ENCODE results near the gene ARAP1.

The ARAP1 gene

DNA sequence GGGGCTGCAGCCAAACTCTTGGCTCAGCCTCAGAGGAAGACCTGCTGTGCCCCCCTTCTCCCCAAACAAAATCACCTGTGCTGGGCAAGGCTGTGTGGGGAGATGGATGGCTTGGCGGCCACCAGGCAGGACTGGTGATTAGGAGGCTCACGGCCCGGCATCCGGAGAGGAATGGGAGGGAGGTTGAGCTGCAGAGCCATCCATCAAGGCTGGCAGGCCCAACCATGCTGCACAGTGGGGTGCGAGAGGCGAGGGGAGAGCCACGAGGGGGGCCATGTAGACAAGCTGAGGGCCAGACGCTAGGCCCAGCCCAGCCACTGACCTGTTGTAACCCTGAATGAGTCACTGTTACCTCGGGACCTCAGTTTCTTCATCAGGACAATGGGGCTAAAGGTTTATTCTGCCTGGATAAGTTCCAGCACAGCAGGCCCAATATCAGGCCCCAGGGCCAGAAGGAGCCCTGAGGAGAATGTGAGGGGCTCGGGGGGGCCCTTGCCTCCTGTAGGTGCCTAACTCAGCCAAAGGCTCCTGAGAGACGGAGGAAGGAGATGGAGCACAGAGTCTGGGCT lies 96.2 kb downstream of the ARAP1 start:
- no peak for DNase-seq

DNA sequence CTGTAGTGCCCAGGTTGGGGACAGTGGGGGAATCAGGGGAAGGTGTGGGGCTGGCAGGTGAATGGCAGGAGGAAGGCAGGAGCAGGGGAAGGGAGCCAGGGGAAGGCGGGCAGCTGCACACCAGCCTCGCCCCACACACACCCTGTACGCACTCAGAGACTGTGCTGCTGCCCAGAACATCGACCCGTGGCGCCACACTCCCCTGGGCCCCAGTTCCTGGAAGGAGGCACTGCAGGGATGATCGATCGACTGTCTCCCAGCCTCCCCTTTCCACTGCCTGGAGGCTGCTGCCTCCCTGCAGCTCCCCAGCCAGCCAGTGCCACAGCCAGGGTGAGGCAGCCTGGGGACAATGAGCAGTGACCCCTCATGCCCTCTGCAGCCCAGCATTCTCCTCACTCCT lies 97.2 kb downstream of the ARAP1 start:
- DNase-seq, result no peak

- DNase-seq, result no peak
Measured at GRCh38 chr11:72653649-72654048, 98.6 kb downstream of the ARAP1 start.

DNA sequence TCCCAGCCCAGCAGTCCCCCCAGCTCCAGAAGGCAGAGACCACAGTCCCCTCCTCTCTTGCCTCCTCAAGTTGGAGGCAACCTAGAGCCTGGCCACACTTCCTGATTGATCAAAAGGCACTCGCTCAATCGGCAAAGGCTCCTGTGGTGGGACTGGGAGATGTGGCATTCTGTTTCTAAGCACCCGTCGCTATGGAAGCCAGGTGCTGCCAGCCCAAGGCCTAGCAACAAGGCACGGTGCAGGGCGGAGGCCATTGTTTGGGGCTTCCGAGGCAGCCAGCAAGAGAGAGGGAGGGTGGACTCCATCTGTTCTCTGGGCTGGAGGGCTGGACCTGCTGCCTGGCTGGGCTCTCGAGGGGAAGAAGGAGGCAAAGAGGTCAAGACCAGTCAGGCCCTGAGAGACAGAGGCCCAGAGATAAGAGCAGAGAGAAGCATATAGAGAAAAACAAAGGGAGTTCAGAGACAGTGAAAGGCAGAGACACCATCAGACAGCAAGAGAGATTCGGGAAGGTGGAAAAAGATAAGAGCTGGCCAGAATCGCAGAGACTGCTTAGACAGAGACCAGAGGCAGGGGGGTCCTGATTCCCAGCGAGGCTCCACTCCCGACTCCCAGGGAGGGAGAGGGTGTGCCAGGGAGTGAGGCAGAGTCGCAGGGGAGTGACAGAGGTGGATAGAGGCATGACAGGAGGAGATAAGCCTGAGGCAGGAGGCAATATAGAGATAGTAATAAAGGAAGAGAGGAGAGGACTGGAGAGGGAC lies 99.2 kb downstream of the ARAP1 start:
- no peak for DNase-seq

- DNase-seq, result no peak
Measured at GRCh38 chr11:72652133-72652532, 100.1 kb downstream of the ARAP1 start.

DNA sequence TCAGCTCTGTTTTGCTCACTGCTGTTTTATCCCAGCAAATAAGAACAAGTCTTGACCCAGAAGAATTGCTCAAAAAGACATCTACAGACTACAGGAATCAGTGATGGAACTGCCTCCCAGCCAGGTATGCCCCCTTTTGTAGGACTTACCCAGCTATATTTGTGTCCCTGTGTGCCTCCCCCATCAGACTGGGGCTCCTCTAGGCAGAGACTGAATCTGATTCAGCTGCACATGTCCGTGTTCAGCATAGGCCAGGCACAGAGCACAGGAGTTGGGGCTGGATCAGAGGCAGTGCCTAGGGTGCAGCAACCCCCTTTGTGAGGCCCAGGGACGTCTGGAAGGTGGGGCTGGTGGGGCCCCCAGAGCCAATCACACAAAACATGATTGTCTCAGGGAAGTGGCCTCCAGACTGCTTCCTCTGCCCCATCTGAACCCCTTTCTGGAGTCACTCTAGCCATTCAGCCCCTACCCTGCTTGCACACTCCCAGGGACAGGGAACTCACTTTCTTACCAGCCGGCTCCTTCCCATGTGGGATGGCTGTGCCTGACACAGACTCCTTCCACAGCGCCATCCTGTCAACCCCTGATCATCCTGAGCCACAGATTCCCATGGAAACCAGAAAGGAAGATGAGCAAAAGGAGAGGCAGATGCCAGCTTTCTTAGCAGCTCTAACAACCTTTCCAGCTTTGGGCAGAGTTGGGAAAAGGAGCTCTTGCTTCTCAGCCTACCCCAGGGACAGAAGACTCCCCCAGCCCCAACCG lies 102.8 kb downstream of the ARAP1 start:
- DNase-seq, result no peak

DNA sequence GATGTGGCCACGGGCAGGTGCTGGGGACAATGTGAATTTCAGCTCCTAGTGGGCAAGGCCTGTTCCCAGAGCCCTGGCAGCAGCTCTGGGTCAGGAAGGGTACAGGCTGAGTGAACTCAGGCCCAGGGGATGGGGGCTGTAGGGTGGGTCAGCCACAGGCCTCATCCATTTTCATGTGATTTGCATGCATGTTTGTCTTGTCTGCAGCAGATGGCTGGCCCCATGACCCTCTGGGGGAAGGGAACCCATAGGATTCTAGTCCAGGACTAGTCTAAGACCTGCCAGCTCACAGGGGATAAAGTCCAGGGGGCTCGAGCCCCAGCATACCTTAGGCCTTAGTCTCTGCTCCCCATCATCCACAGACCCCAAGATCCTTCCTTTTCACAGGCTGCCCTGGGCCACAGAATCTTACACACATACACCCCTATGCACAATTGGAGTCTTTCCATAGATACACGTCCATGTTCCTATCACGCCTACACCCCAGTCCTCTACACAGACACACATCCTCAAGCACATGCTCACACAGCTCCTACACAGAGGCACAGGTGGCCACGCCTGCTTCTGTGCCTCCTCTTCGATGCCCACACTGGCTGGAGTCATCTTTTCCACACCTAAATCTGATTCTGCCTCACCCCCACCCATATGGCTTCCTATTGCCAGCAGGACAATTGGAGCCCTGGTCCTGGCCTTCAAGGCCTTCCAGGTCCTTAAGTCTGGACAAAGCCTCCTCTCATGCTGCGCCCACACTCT lies 103.6 kb downstream of the ARAP1 start:
- DNase-seq, result no peak

DNA sequence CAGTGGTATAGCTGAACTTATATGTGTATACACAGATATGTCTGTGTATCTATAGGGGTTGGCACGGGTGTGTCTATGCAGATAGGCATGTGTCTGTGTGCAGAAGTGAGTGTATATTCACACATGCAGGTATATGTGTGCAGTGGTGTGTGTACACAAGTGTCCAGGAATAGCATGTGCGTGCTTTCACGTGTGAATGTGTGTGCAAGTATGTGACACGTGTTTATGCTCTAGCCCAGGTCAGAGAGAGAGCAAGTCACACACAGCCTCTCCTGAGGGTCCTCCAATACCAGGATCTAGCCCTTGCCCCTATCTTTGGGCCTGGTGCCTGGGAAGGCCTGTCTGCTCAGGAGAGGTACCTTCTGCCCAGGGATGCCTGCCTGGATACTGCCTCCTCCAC lies 104.3 kb downstream of the ARAP1 start:
- DNase-seq, result no peak

GRCh38 chr11:72646472-72646871 lies 105.7 kb downstream of the ARAP1 start:
- DNase-seq, result no peak

DNA sequence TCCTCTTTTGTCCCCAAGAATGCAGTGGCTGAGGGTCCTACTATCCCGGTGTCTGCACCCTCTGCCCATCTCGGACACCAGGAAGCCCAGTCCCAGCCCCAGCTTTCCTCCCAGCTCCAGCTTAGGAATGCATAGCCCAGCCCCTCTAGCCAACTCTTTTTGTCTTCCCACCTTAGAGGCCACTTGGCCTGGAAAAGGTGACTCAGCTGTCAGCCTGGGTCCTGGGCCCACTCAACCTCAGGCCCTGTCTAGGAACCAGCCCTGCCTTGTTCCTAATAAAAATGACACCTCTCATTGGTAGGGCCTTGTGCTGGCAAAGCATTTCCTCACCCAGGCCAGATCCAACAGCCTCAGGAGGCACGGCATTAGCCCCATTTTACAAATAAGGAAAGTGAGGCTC lies 106.2 kb downstream of the ARAP1 start:
- no peak for DNase-seq

DNA sequence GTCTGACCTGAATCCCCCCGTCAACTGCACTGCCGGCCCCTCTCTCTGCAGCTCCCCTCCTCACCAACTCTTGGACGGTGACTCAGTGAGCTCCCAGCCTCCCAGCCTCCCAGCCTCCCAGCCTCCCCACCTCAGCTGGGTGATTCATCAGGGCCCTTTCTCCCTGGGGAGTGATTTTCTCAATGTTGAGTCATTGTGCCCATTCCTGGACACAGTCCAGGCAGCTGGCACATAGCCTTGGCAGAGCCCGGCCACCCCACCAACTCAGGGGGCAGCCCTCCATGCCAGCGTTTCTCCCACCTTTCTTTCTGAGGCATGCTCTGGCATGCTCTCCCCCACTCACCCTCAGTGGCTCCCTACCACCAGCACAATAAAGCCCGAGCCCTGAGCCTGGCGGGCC lies 108.7 kb downstream of the ARAP1 start:
- DNase-seq, result no peak

DNA sequence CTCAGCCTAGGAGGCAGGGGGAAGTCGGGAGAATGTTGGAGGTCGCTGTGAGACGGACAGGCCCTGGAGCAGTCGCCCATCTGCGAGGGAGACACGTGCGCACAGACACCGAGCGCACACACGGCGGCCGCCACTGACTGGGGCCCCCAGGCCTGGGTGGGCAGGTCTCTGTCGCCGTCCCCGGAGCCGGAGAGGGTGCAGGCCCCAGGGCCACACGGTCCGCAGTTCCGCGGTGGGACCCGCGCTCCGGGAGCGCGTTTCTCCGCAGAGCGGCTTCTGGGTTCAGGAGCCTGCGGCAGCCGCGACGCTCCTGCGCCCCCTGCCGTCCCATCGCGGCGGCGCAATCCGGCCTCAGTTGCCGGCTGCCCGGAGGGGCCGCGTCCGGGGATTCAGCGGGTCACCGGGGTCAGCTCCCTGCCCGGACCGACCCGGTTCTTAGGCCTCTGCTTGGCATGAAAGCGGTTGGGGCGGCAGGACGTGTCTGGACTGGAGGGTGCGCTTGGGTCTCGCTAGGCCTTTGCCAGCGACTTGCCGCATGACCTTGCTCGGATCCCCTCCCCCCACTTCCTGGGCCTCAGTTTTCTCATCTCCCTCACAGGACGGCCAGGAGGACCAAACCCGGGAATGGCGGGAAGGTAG lies 109.2 kb downstream of the ARAP1 start:
- peak; percentile 63 for DNase-seq

DNA sequence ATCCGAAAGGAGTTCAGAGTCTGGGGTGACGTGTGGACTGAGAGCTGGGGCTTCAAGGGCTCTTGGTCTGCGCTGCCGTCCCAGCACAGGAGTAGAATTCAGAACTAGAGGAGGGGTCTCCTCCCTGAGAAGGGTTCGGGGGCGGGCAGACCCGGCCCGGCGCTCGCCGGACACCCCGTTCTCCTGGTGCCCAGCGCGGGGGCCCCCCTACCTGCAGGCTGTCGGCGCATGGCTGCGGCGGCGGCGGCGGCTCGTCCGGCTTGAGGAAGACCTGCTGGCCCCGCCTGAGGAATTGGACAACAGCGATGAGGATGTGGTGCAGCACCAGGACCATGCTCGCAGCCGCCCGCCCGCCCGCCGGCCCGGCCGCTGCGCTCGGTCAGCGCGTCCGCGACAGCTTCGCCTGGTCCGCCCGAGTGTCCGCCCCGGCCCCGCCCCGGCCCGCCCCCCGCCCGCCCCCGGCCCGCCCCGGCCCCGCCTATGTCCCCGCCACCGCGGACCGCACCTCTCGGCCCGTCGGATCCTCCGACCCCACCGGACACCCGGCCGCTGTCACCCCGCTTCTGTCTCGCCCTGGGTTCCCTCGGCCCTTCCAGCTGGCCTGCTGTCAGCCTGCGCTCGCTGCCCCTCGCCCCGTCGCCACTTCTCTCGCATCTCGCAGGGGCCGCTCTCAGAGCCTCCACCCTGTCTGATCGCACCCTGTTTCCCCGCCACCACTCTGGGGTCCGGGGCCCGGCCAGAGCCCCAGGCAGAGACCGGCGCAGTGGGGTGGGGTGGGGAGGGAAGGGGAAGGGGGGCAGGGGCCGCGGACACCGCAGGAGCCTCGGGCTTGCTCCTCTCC lies 109.9 kb downstream of the ARAP1 start:
- DNase-seq, result peak; percentile 3

GRCh38 chr11:72641522-72642042 lies 110.6 kb downstream of the ARAP1 start:
- no peak for DNase-seq

DNA sequence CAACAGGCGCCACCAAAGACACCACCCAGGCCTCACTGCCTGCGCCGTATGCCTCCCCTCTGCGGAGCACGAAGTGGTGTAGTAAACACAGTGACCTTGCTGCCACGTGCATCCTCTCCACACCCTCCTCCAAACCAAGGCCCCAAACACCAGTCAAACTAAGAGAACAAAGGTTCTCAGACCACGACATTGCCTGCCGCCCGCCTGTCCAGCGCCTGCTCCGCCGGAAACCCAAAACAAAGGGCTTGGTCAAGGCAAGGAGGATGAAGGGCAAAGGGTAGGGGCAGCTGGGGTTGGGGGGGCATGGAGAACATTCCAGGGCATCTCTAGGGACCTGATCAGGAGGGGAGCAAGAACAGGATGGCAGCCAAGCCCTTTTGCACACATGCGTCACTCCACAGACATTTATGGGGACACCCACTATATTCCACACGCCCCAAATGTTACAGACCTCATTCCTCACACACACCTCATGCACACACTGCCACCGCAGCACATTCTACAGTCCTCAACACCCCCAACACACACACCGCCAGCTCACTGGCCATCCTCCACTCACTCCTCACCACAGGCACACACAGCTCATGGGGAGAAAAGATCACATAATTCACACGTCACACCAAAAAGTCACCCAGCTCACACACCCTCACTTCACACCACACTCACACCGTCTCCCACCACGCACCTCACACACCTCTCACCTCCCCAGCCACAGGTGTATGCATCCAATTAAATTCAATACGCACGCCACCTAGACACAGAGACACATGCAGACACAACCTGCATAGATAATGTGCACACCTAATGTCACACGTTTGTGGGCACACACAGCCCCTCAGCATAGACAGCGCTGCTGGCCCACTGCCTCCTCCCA lies 112.5 kb downstream of the ARAP1 start:
- no peak for DNase-seq

GRCh38 chr11:72637926-72638325 lies 114.3 kb downstream of the ARAP1 start:
- no peak for DNase-seq

DNA sequence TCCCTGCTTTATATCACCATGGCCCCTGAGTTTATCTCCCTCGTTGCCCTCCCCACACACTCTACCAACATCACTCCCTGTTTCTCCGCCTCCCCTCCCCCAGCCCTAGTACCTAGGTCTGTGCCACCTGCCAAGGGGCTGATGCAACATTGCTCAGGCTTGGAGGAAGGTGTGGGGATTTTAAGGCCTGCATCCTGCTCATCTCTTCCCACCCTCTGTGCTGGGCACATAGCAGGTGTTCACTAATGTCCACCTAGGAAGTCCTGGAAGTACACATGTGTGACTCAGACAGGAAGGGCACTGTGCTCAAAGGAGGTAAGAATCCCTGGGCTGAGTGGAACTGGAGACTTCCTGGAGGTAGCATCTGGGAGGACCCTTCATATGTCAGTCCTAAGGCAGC lies 115.0 kb downstream of the ARAP1 start:
- DNase-seq, result no peak

- DNase-seq, result no peak
Measured at GRCh38 chr11:72636376-72636775, 115.8 kb downstream of the ARAP1 start.

- DNase-seq, result no peak
Measured at GRCh38 chr11:72635933-72636332, 116.3 kb downstream of the ARAP1 start.

GRCh38 chr11:72635309-72635915 lies 116.8 kb downstream of the ARAP1 start:
- DNase-seq, result no peak

Data from CD4-positive, alpha-beta T cell treated with Interleukin-10 for 1 hour (primary cell).